ENCODE results near the gene GSTM4.
"Not testable (repeated sequence)": the region's sequence is repeated elsewhere in the genome, so short reads cannot be mapped to it uniquely, and the experiment has no call there.

GSTM4 gene

GRCh38 chr1:109697066-109697465 is 41.2 kb downstream of the GSTM4 start:
- H3K4me3 ChIP-seq (ENCODE audit: low read depth, low read length), result no peak overlapping the region
- no peaks in the 10 kb centered on the region for H3K79me2 ChIP-seq
- H3K4me2 ChIP-seq (ENCODE audit: low read length), result no peak overlapping the region
- no peak overlapping the region for H3K9ac ChIP-seq
- H3K9me3 ChIP-seq (ENCODE audit: control insufficient read depth, low read length), result no peaks in the 10 kb centered on the region
- H3K27ac ChIP-seq, result no peak overlapping the region
- no peaks in the 10 kb centered on the region for H3K36me3 ChIP-seq (ENCODE audit: control insufficient read depth, insufficient read depth, low read length)
- H3K4me1 ChIP-seq, result no peaks in the 10 kb centered on the region
- H2AFZ ChIP-seq, result no peak overlapping the region
- no peaks in the 10 kb centered on the region for H3K27me3 ChIP-seq (ENCODE audit: control insufficient read depth, insufficient read depth, low read length)
- no peak for TF ChIP-seq CTCF (IDR thresholded peaks at IDR 0.05)

GRCh38 chr1:109697861-109698260 is 42.0 kb downstream of the GSTM4 start:
- H3K79me2 ChIP-seq; H3K9me3 ChIP-seq (ENCODE audit: control insufficient read depth, low read length); H3K27ac ChIP-seq; H3K4me1 ChIP-seq; H2AFZ ChIP-seq; H3K4me3 ChIP-seq (ENCODE audit: low read depth, low read length); H3K27me3 ChIP-seq (ENCODE audit: control insufficient read depth, insufficient read depth, low read length); H3K9ac ChIP-seq; H3K36me3 ChIP-seq (ENCODE audit: control insufficient read depth, insufficient read depth, low read length); H3K4me2 ChIP-seq (ENCODE audit: low read length): not testable (repeated sequence)

- H3K27me3 ChIP-seq (ENCODE audit: control insufficient read depth, insufficient read depth, low read length); H3K9me3 ChIP-seq (ENCODE audit: control insufficient read depth, low read length); H3K27ac ChIP-seq; H2AFZ ChIP-seq; H3K79me2 ChIP-seq; H3K36me3 ChIP-seq (ENCODE audit: control insufficient read depth, insufficient read depth, low read length); H3K4me3 ChIP-seq (ENCODE audit: low read depth, low read length); H3K9ac ChIP-seq; H3K4me1 ChIP-seq; H3K4me2 ChIP-seq (ENCODE audit: low read length): not testable (repeated sequence)
Observed at GRCh38 chr1:109702940-109703339, 47.0 kb downstream of the GSTM4 start.

- Histone ChIP-seq H3K4me1 (no peaks in the 10 kb centered on the region), H3K4me2 (ENCODE audit: low read length) (no peak overlapping the region), H3K9ac (no peak overlapping the region), H2AFZ (no peak overlapping the region), H3K27ac (no peak overlapping the region), H3K9me3 (ENCODE audit: control insufficient read depth, low read length) (no peaks in the 10 kb centered on the region), H3K27me3 (ENCODE audit: control insufficient read depth, insufficient read depth, low read length) (no peaks in the 10 kb centered on the region), H3K4me3 (ENCODE audit: low read depth, low read length) (no peak overlapping the region), H3K79me2 (no peaks in the 10 kb centered on the region), H3K36me3 (ENCODE audit: control insufficient read depth, insufficient read depth, low read length) (no peaks in the 10 kb centered on the region)
- TF ChIP-seq CTCF (IDR thresholded peaks at IDR 0.05), result no peak
Observed at GRCh38 chr1:109704173-109704572, 48.3 kb downstream of the GSTM4 start.

GRCh38 chr1:109705411-109705810 is 49.5 kb downstream of the GSTM4 start:
- no peaks in the 10 kb centered on the region for H3K9me3 ChIP-seq (ENCODE audit: control insufficient read depth, low read length)
- no peak overlapping the region for H3K9ac ChIP-seq
- H3K79me2 ChIP-seq, result no peaks in the 10 kb centered on the region
- no peaks in the 10 kb centered on the region for H3K4me1 ChIP-seq
- H3K36me3 ChIP-seq (ENCODE audit: control insufficient read depth, insufficient read depth, low read length), result no peaks in the 10 kb centered on the region
- no peak overlapping the region for H3K27ac ChIP-seq
- no peak overlapping the region for H2AFZ ChIP-seq
- H3K4me3 ChIP-seq (ENCODE audit: low read depth, low read length), result no peak overlapping the region
- H3K27me3 ChIP-seq (ENCODE audit: control insufficient read depth, insufficient read depth, low read length), result no peaks in the 10 kb centered on the region
- no peak overlapping the region for H3K4me2 ChIP-seq (ENCODE audit: low read length)
- TF ChIP-seq CTCF (IDR thresholded peaks at IDR 0.05), result no peak

GRCh38 chr1:109708949-109709348 is 53.0 kb downstream of the GSTM4 start:
- not testable (repeated sequence) for H3K4me3 ChIP-seq (ENCODE audit: low read depth, low read length); H3K27me3 ChIP-seq (ENCODE audit: control insufficient read depth, insufficient read depth, low read length); H3K79me2 ChIP-seq; H3K4me1 ChIP-seq; H3K9me3 ChIP-seq (ENCODE audit: control insufficient read depth, low read length); H3K9ac ChIP-seq; H3K27ac ChIP-seq; H3K4me2 ChIP-seq (ENCODE audit: low read length); H3K36me3 ChIP-seq (ENCODE audit: control insufficient read depth, insufficient read depth, low read length); H2AFZ ChIP-seq

- H3K4me1 ChIP-seq, result not testable (repeated sequence)
Observed at GRCh38 chr1:109709822-109710221, 53.9 kb downstream of the GSTM4 start.

More at GRCh38 chr1:109709822-109710221, 53.9 kb downstream of the GSTM4 start:
- H3K9me3 ChIP-seq (ENCODE audit: control insufficient read depth, low read length); H3K4me2 ChIP-seq (ENCODE audit: low read length); H3K36me3 ChIP-seq (ENCODE audit: control insufficient read depth, insufficient read depth, low read length); H3K79me2 ChIP-seq; H2AFZ ChIP-seq; H3K27ac ChIP-seq; H3K9ac ChIP-seq; H3K27me3 ChIP-seq (ENCODE audit: control insufficient read depth, insufficient read depth, low read length); H3K4me3 ChIP-seq (ENCODE audit: low read depth, low read length): not testable (repeated sequence)
